Ecto neural progenitor cell (in vitro differentiated cells): ENCODE data around the gene EIF2B5.
"Not testable (repeated sequence)": the region's sequence is repeated elsewhere in the genome, so short reads cannot be mapped to it uniquely, and the experiment has no call there.

Experiments
- DNase-seq: peaks from one replicate; pipeline ENCODE4 v3.0.0-alpha.2; 2018; ENCODE audit warnings: low spot score

The EIF2B5 gene

DNA sequence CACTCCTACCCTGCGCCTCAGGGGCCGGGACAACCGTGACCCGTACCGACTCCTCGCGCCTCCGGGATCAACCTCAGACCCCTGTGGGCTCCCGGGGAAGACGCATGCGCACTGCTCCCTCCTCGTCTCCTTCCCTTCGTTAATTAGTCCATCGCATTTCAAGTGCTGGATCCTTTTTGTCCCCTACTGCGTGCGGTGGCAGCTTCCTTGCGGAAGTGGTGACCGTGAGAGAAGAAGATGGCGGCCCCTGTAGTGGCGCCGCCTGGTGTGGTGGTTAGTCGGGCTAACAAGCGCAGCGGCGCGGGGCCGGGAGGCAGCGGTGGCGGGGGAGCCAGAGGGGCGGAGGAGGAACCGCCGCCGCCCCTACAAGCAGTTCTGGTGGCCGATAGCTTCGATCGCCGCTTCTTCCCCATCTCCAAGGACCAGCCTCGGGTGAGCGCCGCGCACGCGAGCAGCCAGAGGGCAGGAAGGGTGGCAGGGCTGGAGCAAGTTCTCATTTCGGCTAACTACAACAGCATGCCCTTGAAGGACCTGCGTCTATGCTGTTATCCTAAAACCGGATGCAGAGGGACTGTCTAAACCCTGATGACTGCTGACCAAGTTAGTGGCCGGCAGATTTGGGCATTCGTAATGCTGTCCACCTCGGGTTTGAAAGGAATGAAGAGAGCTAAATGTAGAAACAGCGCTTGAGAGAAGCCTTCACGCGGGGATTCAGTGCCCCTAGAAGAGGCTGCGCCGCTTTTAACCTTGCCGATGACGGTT lies at the start of gene EIF2B5:
EIF2B5 (plus strand) TSS at position 210 of the 762 bp plus-strand sequence; CDS start at position 238, 28 bp downstream.
- DNase-seq, result peak; percentile 95

DNA sequence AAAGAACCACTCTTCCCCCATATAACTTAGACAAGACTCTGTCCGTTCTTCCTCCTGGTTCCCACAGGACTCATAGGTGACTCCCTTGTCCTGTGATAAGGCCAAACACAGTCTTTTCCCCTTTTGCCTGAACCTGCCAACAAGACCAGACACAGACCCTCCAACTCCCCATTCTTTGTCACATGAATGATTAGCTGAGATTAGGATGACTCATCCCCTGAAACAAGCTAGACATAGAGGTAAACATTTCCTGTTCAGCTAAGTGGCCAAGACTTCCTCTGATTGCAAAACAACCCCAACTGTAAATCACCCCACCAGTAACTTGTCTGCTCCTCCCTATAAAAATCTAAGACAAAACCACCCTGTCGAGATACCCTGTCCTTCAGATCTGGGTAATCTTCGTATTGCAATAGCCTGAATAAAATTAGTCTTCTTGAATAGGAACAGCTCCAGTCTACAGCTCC lies 49.7 kb upstream of the EIF2B5 start:
- DNase-seq, result no peak

DNA sequence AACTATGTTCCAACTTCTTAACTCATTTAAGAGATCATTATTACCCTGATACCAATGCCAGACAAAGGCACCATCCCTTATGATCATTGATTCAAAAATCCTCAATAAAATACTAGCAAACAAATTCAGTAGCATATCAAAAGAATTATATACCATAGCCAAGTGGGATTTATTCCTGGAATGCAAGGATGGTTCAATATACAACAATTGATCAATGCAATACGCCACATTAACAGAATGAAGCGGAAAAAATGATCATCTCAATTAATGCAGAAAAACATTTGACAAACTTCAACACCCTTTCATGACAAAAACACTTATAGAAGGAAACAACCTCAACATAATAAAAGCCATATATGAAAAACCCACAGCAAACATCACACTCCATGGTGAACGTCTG lies 43.0 kb upstream of the EIF2B5 start:
- no peak for DNase-seq

DNA sequence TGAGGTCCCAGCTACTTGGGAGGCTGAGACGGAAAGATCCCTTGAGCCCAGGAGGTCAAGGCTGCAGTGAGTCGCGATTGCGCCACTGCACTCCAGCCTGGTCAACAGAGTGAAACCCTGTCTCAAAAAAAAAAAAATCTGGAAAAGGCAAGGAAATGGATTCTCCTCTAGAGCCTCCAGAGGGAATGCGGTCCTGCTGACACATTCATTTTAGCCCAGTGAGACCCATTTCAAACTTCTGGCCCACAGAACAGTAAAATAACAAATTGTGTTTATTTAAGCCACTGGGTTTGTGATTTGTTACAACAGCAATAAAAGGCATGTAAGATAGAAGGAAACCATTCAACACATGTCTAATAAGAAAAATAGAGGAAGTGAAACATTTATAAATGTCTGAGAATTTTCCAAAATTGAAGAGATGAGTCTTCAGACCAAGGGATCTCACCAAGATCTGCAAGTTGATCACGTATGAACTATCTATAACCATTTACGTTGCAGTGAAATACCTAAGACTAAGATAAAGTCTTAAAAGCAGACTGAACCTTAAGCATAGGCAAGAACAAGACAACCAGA lies 38.3 kb upstream of the EIF2B5 start, which contains the start of gene HTR3E:
HTR3E (plus strand) TSS at position 254 of the 573 bp plus-strand sequence. CDS start 466 bp downstream, outside the sequence.
- no peak for DNase-seq

DNA sequence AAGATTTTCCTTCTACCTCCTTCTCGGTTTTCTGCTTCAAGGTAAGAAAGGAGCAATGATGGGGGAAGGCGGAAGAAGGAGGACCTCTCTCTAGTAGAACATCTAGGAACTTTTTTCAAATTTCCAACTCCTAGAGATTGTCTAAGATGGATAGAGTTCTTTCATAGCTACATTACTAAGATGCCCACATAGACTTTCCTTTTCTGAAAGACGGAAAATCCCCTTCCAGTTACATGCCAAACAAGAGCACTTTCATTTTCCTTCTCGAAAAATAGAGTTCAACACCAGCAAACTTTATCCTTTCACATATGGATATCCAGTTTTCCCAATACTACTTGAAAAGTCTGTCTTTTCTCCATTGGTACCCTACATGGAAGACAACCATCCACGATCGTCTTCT lies 37.6 kb upstream of the EIF2B5 start:
- no peak for DNase-seq

DNA sequence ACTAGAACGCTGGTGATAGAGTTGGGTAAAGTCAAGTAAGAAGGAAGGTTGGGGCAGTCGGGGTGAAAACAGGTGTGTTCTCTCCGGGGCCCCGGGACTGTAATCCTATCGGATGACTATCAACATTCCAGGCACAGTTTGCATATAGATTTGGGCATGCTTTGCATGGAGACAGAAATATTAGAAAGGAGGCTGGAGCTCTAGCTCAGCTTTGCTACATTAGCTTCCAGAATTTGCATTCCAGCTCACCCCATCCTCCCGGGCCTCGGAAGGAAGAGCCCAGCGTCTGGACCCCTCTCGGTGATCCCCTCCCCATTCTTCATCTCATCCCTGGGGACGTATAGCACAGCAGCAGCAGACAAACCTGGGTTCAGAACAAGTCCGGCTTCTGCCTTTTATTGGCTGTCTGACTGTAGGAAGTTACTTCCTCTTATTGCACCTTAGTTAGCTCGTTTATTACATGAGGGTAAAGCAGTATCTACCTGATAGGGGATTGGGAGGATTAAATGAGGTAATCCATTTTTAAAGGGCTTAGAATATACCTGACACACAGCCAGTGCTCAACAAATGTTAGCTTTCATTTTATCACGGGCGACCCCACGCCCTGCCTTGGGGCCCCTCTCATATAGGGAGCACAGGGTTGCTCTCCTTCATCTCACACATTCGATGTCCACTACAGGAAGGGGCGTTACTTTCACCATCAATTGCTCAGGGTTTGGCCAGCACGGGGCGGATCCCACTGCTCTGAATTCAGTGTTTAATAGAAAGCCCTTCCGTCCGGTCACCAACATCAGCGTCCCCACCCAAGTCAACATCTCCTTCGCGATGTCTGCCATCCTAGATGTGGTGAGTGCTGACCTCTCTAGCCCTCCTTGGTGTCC lies 35.1 kb upstream of the EIF2B5 start:
- no peak for DNase-seq

DNA sequence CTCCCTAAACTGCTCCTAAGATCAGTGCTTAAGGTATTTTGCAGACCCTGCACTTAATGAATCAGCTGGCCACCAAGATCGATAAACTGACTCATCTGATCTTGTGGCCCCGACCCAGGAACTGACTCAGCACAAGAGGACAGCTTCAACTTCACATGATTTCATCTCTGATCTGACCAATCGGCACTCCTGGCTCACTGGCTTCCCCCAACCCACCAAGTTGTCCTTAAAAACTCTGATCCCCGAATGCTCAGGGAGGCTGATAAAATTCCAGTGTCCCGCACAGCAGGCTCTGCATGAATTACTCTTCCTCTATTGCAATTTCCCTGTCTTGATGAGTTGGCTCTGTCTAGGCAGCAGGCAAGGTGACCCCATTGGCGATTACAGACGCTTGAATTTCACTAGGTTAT lies 24.8 kb upstream of the EIF2B5 start:
- no peak for DNase-seq

DNA sequence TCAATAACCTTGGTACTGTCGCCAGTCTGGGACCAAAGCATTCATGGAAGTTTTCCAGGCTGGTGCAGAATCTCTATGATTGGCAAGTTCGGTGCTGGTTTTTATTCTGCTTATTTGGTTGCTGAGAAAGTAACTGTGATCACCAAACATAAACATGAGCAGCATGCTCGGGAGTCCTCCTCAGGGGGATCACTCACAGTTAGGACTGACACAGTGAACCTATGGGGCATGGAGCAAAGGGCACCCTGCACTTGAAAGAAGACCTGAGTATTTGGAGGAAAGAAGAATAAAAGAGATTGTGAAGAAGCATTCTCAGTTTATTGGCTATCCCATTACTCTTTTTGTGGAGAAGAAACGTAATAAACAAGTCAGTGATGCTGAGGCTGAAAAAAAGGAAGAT lies 19.1 kb upstream of the EIF2B5 start:
- no peak for DNase-seq

DNA sequence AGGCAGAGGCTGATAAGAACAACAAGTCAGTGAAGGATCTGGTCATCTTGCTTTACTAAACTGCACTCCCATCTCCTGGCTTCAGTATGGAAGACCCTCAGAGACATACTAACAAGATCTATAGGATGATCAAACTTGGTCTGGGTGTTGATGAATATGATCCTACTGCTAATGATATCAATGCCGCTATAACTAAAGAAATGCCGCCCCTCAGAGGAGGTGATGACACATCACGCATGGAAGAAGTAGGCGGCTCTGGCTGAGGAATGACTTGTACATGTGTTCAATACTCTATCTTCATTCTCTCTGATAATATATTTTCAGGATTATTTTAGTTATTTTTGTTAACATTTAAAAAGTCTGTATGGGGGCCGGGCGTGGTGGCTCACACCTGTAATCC lies 17.5 kb upstream of the EIF2B5 start:
- no peak for DNase-seq

DNA sequence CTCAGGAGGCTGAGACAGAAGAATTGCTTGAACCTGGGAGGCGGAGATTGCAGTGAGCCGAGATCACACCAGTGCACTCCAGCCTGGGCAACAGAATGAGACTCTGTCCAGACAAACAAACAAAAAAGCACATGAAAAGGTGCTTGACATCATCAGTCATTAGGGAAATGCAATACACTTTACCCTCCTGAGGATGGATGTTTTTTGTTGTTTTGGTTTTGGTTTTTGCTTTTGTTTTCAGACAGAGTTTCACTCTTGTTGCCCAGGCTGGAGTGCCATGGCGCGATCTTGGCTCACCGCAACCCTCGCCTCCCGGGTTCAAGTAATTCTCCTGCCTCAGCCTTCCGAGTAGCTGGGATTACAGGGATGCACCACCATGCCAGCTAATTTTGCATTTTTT lies 14.1 kb upstream of the EIF2B5 start:
- DNase-seq, result not testable (repeated sequence)

DNA sequence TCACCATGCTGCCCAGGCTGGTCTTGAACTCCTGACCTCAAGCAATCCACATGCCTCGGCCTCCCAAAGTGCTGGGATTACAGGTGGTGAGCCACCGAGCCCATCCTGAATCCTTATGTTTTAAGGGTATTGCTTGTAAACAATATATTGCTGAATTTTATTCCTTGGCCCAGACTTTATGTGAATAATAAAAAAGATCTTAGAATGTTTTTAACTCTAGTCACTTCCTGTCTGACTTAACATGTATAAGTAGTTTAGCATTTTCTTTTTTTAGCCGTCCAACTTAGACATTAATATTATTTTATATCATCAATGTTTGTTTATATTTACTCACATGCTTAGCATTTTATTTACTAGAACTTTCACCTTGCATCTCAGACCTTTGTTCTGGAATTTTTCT lies 9.2 kb upstream of the EIF2B5 start:
- DNase-seq, result no peak

DNA sequence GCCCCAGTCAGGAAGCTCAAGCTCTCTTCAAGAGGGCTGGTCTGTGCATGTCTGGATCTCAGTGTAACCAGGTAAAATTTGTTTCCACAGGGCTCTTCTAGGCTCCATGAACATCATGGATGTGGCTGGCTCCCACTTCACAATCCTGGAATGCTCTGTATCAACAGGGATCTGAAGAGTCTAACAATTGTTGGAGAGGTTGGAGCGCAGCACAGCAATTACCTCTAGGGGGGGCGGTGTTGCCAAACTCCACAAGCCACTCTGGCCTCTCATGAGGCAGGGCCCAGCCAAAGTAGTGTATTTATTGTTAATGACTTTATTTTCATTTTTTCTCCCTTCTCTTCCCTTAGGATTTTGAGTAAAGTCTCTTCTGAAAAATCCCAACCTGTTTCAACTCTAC lies 6.1 kb upstream of the EIF2B5 start:
- DNase-seq, result peak; percentile 57

DNA sequence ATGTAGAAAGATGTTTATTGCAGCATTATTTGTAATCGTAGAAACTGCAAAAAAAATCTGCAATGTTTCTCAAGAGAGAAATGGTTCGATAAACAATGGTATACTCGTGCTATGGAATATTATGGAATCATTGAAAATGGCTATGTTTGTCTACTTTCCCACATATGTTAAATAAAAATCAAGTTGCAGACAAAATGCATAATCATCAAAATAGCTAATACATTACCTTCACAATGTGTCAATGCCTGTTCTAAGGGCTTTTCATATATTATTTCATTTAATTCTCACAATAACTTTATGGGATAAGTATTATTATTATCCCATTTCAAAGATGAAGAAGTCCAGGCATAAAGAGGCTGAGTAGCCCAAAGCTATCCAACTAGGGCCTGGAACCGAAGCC lies 2.2 kb upstream of the EIF2B5 start:
- DNase-seq, result no peak

DNA sequence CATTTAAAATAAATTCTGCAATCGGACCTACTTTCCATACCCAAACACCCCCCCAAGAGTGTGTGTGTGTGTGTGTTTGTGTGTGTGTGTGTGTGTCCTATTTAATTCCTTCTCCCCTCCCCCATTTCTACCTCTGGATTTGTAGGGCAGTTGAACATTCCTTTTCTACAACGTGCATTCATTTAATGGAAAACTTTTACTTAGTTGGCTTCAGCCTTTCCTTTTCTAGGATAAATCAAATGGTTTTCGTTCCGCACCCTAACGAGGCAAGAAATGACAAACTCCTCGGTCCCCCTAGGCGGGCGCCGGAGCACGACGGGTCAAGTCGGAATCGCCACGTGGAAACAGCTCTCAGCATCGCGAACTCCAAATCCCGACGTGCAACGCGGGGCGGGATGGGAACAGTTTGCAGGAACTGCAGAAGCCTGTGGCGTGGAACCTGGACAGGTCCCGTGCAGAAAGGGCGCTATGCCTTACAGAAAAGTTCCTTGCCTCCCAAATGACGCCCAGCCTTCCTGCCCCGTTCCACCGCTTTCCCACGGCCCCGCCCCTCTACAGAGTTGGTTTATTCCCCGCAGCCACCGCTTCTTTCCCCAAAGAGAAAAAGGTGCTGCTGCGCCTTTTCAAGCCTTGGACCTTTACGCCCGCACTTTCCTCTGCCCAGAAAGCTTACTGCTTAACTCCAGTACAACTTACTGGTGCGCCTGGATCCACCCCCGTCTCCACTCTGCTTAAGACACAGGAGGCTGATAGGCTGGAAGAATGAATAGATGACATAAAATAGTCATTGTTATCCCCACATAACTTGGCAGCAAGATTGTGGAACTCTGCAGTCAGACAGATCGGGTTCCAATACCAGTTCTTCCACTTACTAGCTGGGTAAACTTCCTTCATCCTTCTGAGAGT lies 1.1 kb upstream of the EIF2B5 start:
- peak; percentile 85 for DNase-seq

DNA sequence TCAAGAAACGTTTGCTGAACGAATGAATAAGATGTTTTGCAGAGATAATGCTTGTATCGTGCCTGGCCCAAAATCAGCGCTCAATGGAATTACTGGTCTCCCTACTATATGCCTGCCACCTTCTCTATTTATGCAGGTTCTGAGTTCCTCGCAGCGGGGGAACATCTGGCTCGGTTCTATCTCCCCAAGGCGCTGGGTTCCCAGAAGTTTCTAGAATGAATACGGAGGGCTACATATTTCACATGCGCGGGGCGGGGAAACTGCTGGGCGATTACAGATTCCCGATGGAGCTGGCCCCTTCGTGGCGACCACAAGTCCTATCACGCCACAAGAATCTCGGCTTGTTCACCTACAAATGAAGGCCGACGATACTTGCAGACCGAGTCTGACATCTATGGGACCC lies 411 bp upstream of the EIF2B5 start:
- DNase-seq, result no peak

DNA sequence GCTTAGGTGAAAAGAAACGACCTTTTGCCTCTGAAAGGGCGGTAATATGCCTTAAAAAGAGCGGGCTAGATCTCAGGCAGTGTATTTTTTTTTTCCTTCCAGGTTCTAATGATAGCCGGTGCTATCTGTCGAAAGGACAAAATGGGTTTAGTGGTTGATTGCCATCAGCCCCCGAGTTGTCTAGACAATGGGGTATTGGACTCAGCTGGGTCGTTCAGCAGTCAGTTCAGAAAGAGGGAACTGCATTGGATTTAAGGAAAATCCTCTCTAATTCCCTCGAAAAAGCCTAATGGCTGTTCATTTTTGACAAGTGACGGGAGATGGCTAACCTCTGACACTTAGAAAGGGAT lies 728 bp downstream of the EIF2B5 start:
- DNase-seq, result no peak

DNA sequence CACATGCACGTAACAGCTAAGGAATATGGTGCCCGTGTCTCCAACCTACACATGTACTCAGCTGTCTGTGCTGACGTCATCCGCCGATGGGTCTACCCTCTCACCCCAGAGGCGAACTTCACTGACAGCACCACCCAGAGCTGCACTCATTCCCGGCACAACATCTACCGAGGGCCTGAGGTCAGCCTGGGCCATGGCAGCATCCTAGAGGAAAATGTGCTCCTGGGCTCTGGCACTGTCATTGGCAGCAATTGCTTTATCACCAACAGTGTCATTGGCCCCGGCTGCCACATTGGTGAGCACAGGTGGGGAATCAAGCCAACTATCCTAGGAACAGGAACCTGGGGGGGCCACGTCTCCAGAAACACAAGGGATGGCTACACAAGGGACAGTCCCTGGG lies 5.3 kb downstream of the EIF2B5 start:
- DNase-seq, result no peak

DNA sequence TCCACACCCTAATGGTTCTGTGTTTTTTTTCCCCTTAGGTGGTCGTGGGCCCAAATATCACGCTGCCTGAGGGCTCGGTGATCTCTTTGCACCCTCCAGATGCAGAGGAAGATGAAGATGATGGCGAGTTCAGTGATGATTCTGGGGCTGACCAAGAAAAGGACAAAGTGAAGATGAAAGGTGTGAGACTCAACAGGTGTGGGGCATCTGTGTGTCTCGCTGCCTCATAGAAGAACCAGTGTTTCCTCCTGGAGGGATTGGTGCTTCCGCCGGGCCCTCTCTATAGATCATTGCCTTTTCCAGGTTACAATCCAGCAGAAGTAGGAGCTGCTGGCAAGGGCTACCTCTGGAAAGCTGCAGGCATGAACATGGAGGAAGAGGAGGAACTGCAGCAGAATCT lies 7.0 kb downstream of the EIF2B5 start:
- DNase-seq, result no peak

DNA sequence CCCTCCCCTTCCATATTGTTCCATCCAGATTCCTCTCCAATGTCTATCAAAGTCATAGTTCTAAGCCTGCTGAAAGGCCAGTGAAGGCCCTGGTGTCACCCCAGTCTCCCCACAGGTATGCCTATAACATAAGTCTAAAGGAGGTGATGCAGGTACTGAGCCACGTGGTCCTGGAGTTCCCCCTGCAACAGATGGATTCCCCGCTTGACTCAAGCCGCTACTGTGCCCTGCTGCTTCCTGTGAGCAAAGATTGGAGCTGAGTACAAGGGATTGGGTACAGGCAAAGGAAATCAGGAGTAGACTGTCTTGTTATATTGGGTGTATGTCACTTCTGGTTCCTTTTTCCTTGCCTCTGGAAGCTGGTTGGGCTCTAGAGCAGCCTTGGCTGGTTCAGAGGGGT lies 8.2 kb downstream of the EIF2B5 start:
- DNase-seq, result no peak

DNA sequence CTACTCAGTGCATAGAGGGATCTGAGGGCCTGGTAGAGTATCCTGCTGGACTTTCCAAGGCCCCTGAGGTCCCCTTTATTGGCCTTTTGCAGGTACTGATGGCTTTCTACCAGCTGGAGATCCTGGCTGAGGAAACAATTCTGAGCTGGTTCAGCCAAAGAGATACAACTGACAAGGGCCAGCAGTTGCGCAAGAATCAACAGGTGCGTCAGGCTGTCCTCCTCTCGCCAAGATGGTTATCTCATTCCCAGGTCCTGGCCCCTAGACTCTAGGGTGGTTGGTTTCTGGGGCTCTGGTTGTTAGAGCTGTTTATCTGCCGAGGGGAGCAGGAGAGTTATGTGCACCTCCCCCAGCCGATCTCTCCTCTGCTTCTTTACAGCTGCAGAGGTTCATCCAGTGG lies 9.3 kb downstream of the EIF2B5 start:
- DNase-seq, result no peak

DNA sequence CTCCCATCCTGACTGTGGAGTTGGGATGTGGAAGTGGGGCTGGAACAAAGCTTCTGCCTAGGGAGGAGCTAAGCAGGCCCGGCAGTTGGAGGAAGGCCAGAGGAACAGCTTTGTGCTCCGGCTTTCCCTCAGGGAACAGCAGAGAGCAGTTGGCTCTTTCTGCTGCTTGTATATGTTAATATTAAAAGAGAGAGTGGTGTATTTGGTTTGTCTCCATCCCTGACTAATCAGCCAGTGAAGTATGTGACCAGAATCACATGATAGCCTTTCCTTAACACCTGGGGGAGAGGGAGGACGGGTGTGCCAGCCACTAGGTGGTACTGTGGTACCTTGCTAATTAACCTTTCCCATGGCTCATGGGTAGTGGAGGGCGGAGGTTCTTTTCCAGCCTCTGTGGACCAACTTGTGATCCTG lies 10.0 kb downstream of the EIF2B5 start:
- DNase-seq, result no peak

DNA sequence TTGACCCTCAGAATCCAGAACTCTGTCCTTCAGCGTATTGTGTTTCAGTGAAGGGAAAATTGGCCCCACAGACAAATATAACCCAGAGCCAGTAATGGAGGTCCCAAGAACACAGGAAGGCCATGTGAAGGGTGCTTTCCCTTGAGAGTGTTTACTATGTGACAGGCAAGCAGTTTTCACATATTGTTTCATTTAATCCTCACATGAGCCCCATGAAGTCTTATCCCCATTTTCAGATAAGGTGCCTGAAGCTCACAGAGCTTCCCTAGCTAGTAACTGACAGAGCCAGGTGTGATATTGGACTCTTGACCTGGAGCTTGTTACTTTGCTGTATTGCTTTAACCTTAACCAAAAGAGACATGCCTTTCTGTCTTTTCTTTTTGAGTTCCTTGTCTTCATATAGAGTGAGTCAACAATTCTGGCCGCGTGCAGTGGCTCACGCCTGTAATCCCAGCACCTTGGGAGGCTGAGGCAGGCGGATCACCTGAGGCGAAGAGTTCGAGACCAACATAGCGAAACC lies 10.7 kb downstream of the EIF2B5 start:
- no peak for DNase-seq
